NB4 (cell line): Measurements from ENCODE around the gene SFXN2.

Experiments used
- DNase-seq: peaks from one replicate; pipeline ENCODE4 v3.0.0; 2010; ENCODE audit warnings: low read depth
- H3K4me3 ChIP-seq: one replicate; pipeline ENCODE4 v1.5.1; 2011; ENCODE audit warnings: mild to moderate bottlenecking, low read depth, low read length, moderate library complexity
- CTCF ChIP-seq: IDR thresholded peaks from one replicate; pipeline ENCODE4 v1.5.1; 2012; ENCODE audit warnings: low read depth, low read length
- MAX ChIP-seq: IDR thresholded peaks from 2 replicates; pipeline ENCODE4 v1.6.1; 2011; ENCODE audit warnings: low read depth, low read length
- MYC ChIP-seq: IDR thresholded peaks from 2 replicates; pipeline ENCODE4 v1.6.1; 2011; ENCODE audit warnings: low read depth, low read length
- POLR2A ChIP-seq: IDR thresholded peaks from 2 replicates; pipeline ENCODE4 v1.6.1; 2011; ENCODE audit warnings: mild to moderate bottlenecking; ENCODE audit not compliant: insufficient read length; ENCODE audit errors: extremely low read depth

The SFXN2 gene

GRCh38 chr10:102675666-102676533 is 38.5 kb upstream of the SFXN2 start:
- no peak overlapping the region for H3K4me3 ChIP-seq
- peak; percentile 92 for DNase-seq
- TF ChIP-seq MYC, result no peak
- TF ChIP-seq MAX, result peak; percentile 13; the same call in 1 of the 2 replicates

- no peak overlapping the region for H3K4me3 ChIP-seq
- DNase-seq, result no peak
- no peak for TF ChIP-seq POLR2A
- TF ChIP-seq MAX, result no peak
- no peak for TF ChIP-seq CTCF
- TF ChIP-seq MYC, result no peak
These were observed 37.7 kb upstream of the SFXN2 start for GRCh38 chr10:102676534-102677315.

GRCh38 chr10:102677331-102678067 is 36.9 kb upstream of the SFXN2 start:
- TF ChIP-seq MAX, result no peak
- TF ChIP-seq MYC, result no peak
- TF ChIP-seq CTCF, result no peak
- no peak for TF ChIP-seq POLR2A
- DNase-seq, result no peak
- H3K4me3 ChIP-seq, result no peak overlapping the region

GRCh38 chr10:102678068-102678400 is 36.4 kb upstream of the SFXN2 start:
- no peak for DNase-seq
- H3K4me3 ChIP-seq, result no peak overlapping the region
- no peak for TF ChIP-seq MAX
- no peak for TF ChIP-seq POLR2A
- no peak for TF ChIP-seq MYC
- no peak for TF ChIP-seq CTCF

GRCh38 chr10:102678842-102679289 is 35.6 kb upstream of the SFXN2 start:
- peak; percentile 77 for DNase-seq
- H3K4me3 ChIP-seq, result no peak overlapping the region
- TF ChIP-seq CTCF (peak; percentile 91), MAX (peak; percentile 83), MYC (no peak)

- DNase-seq, result no peak
- H3K4me3 ChIP-seq, result no peak overlapping the region
- no peak for TF ChIP-seq POLR2A
- no peak for TF ChIP-seq MAX
- TF ChIP-seq CTCF, result no peak
- no peak for TF ChIP-seq MYC
These were observed 34.8 kb upstream of the SFXN2 start for GRCh38 chr10:102679596-102679995.
